LNCAP (cell line): ENCODE measurements around the gene OR5P2.

ENCODE experiments used
- TF ChIP-seq, protein P1 (sequence below): fragments of 450-650 bp; IDR thresholded peaks from 2 replicates; pipeline ENCODE4 v1.5.1; 2017; ENCODE audit warnings: mild to moderate bottlenecking

The OR5P2 gene, protein sequence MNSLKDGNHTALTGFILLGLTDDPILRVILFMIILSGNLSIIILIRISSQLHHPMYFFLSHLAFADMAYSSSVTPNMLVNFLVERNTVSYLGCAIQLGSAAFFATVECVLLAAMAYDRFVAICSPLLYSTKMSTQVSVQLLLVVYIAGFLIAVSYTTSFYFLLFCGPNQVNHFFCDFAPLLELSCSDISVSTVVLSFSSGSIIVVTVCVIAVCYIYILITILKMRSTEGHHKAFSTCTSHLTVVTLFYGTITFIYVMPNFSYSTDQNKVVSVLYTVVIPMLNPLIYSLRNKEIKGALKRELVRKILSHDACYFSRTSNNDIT

DNA sequence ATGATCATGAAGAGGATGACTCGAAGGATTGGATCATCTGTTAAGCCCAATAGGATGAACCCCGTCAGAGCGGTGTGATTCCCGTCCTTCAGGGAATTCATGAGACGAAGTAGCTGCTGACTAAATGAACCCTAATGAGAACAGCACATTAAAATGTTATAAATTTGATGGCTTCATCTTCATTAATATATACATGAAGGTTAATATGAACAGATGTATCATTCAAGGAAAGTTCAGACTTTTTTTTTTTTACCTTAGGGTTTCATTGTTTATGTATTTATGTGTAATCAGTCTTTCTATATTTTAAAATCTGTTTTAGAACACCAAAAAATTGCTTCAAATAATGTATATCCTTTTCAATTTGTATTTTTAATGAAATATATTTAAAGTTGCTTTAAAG lies at the start of gene OR5P2:
Gene OR5P2 (minus strand): TSS at position 101 of the 400 bp plus-strand sequence. CDS start 0 bp downstream, at position 101.
- TF ChIP-seq, protein P1, sequence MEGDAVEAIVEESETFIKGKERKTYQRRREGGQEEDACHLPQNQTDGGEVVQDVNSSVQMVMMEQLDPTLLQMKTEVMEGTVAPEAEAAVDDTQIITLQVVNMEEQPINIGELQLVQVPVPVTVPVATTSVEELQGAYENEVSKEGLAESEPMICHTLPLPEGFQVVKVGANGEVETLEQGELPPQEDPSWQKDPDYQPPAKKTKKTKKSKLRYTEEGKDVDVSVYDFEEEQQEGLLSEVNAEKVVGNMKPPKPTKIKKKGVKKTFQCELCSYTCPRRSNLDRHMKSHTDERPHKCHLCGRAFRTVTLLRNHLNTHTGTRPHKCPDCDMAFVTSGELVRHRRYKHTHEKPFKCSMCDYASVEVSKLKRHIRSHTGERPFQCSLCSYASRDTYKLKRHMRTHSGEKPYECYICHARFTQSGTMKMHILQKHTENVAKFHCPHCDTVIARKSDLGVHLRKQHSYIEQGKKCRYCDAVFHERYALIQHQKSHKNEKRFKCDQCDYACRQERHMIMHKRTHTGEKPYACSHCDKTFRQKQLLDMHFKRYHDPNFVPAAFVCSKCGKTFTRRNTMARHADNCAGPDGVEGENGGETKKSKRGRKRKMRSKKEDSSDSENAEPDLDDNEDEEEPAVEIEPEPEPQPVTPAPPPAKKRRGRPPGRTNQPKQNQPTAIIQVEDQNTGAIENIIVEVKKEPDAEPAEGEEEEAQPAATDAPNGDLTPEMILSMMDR = no peak

DNA sequence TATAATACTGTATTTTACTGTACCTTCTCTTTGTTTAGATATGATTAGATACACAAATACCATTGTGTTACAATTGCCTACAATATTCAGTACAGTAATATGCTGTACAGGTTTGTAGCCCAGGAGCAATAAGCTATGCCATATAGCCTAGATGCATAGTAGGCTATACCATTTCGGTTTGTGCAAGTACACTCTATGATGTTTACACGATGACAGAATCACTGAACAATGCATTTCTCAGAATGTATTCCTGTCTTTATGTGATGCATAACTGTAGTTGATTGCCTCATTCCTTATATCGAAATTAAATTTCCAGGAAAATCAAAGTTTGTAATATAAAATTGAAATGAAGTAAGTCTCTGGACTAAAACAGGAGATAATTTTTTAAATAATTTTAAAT lies 49.3 kb upstream of the OR5P2 start:
- TF ChIP-seq, protein P1 = no peak

DNA sequence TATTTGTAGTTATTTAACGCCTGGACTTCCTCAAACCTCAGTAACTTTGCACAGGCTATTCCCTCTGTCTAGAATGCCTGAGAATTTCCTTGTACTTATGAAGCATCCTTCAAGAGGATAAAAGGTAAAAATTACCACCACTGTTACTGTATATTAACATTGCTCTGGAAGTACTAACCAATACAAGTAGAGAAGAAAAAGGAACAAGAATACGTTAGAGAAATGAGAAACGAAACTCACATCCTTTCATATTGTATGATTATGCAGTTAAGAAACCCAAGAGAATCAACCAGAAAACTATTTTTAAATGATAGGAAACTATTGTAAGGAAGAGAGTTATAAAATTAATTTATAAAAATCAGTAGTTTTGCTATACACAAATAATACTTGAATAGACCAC lies 48.2 kb upstream of the OR5P2 start:
- TF ChIP-seq, protein P1 = no peak

DNA sequence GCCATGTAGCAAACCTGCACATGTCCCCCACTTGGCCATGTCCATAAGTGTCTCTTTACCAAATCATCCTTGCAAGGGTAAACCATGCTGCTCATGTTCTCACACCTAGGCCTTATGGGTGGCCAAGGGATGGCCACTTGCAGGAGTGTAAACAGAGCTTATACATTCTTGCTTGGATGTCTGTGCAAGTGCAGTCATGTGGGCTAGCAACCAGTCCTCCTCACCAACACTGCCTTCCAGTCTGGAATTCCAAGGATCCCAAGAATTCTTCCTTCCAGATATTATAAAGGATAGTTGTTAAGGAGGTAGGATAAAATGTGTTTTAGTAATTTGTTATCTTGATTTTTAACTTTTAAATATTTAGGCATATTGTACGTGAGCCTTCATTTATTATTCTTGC lies 47.8 kb upstream of the OR5P2 start:
- TF ChIP-seq, protein P1 = no peak

DNA sequence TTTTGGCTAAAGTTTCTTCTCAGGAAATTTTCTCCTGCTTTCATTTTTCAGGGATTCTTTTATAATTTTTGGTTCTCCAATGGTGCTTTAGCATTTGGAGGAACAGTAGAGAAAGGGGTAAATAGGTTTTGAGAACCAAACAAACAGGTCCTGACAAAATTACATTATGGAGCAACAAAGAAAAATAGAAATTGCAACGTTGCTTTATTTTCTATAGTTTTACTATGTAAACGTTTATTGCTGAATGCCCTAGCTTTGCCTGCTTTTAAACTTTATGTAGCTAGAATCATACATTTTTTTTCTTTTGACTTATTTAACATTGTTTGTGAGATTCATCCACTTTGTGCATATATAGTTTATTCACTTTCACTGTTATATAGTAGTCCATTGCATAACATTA lies 43.8 kb upstream of the OR5P2 start:
- TF ChIP-seq, protein P1 = no peak

DNA sequence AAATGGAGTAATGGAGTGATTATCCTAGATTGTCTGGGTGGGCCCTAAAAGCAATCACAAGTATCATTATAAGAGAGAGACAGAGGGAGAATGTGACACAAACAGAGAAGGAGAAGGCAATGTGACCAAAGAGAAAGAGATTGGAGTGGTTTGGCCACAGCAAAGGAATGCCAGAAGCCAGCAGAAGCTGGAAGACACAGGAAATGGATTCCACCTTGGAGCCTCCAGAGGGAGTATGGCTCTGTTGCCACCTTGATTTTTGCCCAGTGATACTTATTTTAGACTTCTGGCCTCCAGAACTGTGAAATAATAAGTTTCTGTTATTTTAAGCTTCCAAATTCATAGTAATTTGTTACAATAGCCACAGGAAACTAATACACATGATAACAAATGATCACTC lies 36.8 kb upstream of the OR5P2 start:
- TF ChIP-seq, protein P1 = no peak

DNA sequence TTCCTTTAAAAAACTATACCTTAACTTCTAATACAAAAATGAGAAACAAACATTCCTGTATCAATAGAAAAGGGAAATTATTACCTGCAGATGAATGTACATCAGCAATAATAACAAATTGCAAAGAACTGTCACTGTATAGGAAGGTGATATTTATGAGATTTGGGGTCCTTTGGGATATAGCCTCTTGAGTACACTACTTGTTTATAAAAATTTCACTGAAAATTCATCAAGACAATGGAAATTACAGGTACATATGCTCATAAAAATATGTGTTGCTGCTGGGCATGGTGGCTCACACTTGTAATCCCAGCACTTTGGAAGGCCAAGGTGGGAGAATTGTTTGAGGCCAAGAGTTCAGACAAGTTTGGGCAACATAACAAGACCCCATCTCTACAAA lies 34.0 kb upstream of the OR5P2 start, which contains the start of gene OR5P3:
Gene OR5P3 (minus strand): TSS at position 101 of the 400 bp plus-strand sequence.
- TF ChIP-seq, protein P1 = no peak

DNA sequence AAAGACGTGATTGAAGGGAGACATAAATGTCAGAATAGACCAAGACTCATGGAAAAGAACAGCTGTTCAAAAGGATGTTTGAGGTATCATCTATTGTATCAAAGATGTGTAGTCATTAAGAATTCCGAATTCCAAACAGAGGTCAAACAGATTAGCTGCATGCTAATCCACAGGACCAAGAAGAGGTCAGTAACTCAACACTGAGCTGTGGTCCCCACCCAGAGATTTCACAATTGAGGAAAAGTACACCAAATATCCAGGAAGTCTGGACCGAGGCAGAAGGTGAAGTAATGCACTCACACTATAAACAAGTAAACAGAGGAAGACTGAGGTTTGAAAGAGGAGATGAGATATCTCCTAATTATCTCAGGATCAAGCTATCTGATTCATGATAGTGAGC lies 29.6 kb upstream of the OR5P2 start:
- TF ChIP-seq, protein P1 = no peak
